GM12874 (cell line): ENCODE measurements around the gene HIF1A.

Experiments used
- CTCF ChIP-seq: IDR thresholded peaks from 2 replicates; pipeline ENCODE4 v1.5.1; 2011; ENCODE audit warnings: low read depth, mild to moderate bottlenecking, control low read depth, low read length, moderate library complexity; ENCODE audit not compliant: insufficient read depth

Gene HIF1A

GRCh38 chr14:61713724-61714437, 18.6 kb downstream of the HIF1A start:
- TF ChIP-seq CTCF = no peak

- no peak for TF ChIP-seq CTCF
These were observed 21.6 kb downstream of the HIF1A start for GRCh38 chr14:61716956-61717355.

- TF ChIP-seq CTCF = no peak
These were observed 22.7 kb downstream of the HIF1A start for GRCh38 chr14:61718039-61718438.

GRCh38 chr14:61719344-61720293, 24.3 kb downstream of the HIF1A start:
- TF ChIP-seq CTCF = no peak

- TF ChIP-seq CTCF = no peak
These were observed 25.0 kb downstream of the HIF1A start for GRCh38 chr14:61720294-61720661.

GRCh38 chr14:61720741-61721140, 25.4 kb downstream of the HIF1A start:
- TF ChIP-seq CTCF = no peak

- TF ChIP-seq CTCF = no peak
These were observed 28.8 kb downstream of the HIF1A start for GRCh38 chr14:61724133-61724532.
